Right lobe of liver (tissue), 6 donors: ENCODE measurements around the gene LIF. TPM values are rescaled to one million over a fixed set of nuclear protein-coding genes. Genes with fewer than 3 reads are reported as not detected.

Experiments
- ATAC-seq, 4 donors: fragments of 200-7000 bp; cut with Tn5 transposase; one replicate each; pipeline ENCODE4 v1.9.1; 2020; ENCODE audit warnings: mild to moderate bottlenecking in 4 of 4, moderate library complexity in 4 of 4
- DNase-seq, 3 donors: peaks; one replicate each; pipeline ENCODE4 v3.0.0-alpha.2; 2020
- H3K27ac ChIP-seq, 3 donors: fragments of 200-600 bp; one replicate each; pipeline ENCODE4 v1.8.0; 2022
- H3K27me3 ChIP-seq, 2 donors: fragments of 200-600 bp; one replicate each; pipeline ENCODE4 v1.8.0; 2022
- H3K36me3 ChIP-seq, 4 donors: fragments of 200-600 bp; sonication (generic) in 1 of 4; one replicate each; pipeline versions ENCODE4 v1.5.1 to v1.8.0; 2017 to 2022; ENCODE audit warnings: control low read depth in 1 of 4
- H3K4me1 ChIP-seq, 4 donors: fragments of 200-600 bp; sonication (generic) in 1 of 4; one replicate each; pipeline versions ENCODE4 v1.5.1 to v1.8.0; 2017 to 2022; ENCODE audit warnings: control low read depth in 1 of 4
- H3K4me3 ChIP-seq, 3 donors: fragments of 200-600 bp; one replicate each; pipeline ENCODE4 v1.8.0; 2022
- H3K9me3 ChIP-seq, 4 donors: fragments of 200-600 bp; sonication (generic) in 1 of 4; one replicate each; pipeline versions ENCODE4 v1.5.1 to v1.8.0; 2017 to 2022; ENCODE audit warnings: control low read depth in 1 of 4
- POLR2A ChIP-seq: fragments of 450-650 bp; IDR thresholded peaks from one replicate; pipeline ENCODE4 v1.6.1; 2017; ENCODE audit warnings: antibody characterized with exemption, mild to moderate bottlenecking
- WGBS: methylation state at CpG from one replicate; pipeline ENCODE4 v1.1.6; 2018; ENCODE audit warnings: low coverage, low lambda C conversion rate; ENCODE audit not compliant: insufficient coverage; ENCODE audit errors: missing lambda C conversion rate; 5-methylcytosine and 5-hydroxymethylcytosine counted together
- intact Hi-C, 2 donors: fragments of 100-400 bp; cut with DNase I; formaldehyde crosslinking; loops; one replicate each; pipeline versions ENCODE4 v1.11.2 to v1.14.1; 2022
- total RNA-seq, 6 experiments: library from RNA; depleted of rRNA in 2 of 6; stranded (reverse); fragments of >200 nt in 2 of 6; fragmentation: NEBNext Ultra II Directional in 3 of 6; extraction: Animal tissue kit (Norgen Biotek cat#: 25700) in 3 of 6; gene quantifications; one replicate each; pipeline versions ENCODE4 v1.1.0 to v1.2.4, GENCODE V29; 2016 to 2023
- TF ChIP-seq, protein P1 (sequence below), 4 donors: fragments of 200-600 bp in 3 of 4; fragments of 450-650 bp in 1 of 4; IDR thresholded peaks; one replicate each; pipeline versions ENCODE4 v1.5.1 to v1.8.0; 2016 to 2022; ENCODE audit warnings: antibody characterized with exemption in 4 of 4, mild to moderate bottlenecking in 2 of 4
- donor health status: DM: no; HTN: yes; CAD: no.
- donor health status: DM: no; HTN: no; CAD: no.
- donor health status: DM: no; HTN: no; CAD: no.
- donor health status: DM: no; HTN: yes; CAD: no.
- donor health status: DM: no; HTN: yes; CAD: no.

Gene LIF
- total RNA-seq, 6 experiments from 2014 or later, result 0.15 to 2.0 (median 1.6) TPM; not detected in 2

DNA sequence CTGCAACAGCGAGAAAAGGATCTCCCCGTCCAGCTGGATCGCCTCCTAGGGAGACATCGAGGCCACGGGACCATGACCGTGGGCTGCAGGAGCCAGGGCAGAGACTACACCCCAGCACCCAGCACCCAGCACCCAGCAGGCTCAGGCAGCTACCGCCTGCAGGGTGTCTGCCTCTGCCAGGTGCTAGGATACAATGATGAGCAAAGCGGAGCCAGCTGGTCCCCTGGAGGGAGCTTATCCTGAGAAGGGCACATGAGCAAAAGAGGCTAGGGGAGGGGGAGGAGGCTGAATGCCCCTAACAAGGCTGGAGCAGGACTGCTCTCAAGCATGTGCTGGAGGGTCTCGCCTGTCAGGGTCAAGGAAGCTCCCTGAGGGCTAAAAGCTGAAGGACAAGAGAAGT is 47.5 kb upstream of the LIF start:
- no peak overlapping the region for H3K27ac ChIP-seq

DNA sequence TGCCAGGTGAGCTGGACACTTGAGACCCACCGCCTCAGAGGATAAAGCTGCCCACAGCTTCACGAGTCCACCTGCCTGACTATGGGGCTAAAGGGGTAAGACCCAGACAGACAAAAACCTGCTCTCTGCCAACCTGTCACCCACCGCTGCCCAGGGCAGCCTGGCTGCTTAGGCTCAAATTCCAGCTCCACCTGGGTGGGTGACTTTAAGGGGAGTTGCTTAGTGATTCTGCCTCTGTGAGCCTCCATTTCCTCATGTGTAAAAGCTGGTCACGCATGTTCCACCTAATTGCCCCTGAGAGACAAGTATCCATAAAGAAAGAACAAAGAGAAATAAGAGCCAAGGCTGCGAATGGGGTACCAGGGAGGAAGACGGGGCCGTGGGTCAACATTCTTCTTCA is 46.5 kb upstream of the LIF start:
- WGBS, result 96% methylated on average over 3 of the region's 7 CpGs
- Histone ChIP-seq H3K36me3 (peaks cover 0 to 50% (median 6%) of the 10 kb centered on the region in 4 donors), H3K27ac (no peak overlapping the region), H3K4me3 (no peak overlapping the region), H3K4me1 (peaks cover 0 to 30% (median 18%) of the 10 kb centered on the region in 4 donors), H3K9me3 (no peaks in the 10 kb centered on the region), H3K27me3 (no peaks in the 10 kb centered on the region)
- no peak for DNase-seq
- no peak for ATAC-seq
- TF ChIP-seq, protein P1, sequence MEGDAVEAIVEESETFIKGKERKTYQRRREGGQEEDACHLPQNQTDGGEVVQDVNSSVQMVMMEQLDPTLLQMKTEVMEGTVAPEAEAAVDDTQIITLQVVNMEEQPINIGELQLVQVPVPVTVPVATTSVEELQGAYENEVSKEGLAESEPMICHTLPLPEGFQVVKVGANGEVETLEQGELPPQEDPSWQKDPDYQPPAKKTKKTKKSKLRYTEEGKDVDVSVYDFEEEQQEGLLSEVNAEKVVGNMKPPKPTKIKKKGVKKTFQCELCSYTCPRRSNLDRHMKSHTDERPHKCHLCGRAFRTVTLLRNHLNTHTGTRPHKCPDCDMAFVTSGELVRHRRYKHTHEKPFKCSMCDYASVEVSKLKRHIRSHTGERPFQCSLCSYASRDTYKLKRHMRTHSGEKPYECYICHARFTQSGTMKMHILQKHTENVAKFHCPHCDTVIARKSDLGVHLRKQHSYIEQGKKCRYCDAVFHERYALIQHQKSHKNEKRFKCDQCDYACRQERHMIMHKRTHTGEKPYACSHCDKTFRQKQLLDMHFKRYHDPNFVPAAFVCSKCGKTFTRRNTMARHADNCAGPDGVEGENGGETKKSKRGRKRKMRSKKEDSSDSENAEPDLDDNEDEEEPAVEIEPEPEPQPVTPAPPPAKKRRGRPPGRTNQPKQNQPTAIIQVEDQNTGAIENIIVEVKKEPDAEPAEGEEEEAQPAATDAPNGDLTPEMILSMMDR (IDR thresholded peaks at IDR 0.05), result no peak
- TF ChIP-seq POLR2A, result no peak
- intact Hi-C loops, result no loop called here

More for the DNA sequence above, 47.5 kb upstream of the LIF start:
- Histone ChIP-seq H3K9me3 (no peaks in the 10 kb centered on the region), H3K27me3 (no peaks in the 10 kb centered on the region), H3K4me1 (peaks cover 0 to 23% (median 14%) of the 10 kb centered on the region in 4 donors), H3K4me3 (no peak overlapping the region), H3K36me3 (peaks cover 0 to 59% (median 11%) of the 10 kb centered on the region in 4 donors)
- intact Hi-C loops, result no loop called here
- WGBS, result 77% methylated on average over 3 of the region's 9 CpGs
- no peak for ATAC-seq
- TF ChIP-seq, protein P1 (IDR thresholded peaks at IDR 0.05), result no peak
- TF ChIP-seq POLR2A, result no peak
- DNase-seq, result no peak

DNA sequence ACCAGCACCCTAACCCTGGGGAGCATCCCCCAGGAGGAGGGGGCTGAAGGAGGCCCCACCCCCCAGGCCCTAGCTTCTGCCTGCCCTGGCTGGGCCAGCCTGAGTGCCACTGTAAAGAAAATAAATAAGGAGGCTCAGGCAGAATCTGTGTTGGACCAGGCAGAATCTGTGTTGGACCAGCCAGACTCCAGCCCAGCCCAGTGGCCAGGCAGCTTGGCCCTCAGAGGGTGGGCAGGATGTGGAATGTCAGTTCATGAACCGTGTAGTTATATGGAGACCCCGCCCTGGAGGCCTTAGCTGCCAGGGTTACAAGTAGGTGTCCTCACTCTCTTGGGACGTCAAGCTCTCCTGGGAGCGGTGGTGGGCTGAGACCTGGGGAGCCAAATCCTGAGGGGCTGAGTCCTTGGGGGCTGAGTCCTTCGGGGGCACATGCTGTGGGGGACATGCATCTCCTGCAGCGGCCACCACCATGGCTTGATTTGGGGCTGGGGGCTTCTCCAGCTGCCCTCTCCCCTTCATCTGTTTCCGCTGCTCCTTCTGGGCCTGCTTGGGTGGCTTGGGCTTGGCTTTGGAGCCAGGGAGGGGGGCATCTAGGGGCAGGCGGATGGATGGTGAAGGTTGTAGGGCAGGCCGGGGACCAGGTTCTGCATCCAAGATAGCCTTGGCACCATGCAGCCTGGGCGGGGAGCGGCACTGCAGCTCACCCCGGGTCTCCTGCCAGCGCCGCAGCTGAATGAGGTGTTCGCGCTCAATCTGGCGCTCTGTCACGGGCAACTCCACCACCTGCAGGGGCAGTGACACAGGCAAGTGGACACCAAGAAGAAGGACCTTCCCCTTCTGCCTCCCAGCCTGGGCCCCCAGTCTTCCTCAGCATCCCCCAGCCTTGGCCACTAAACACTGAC is 45.8 kb upstream of the LIF start:
- no peaks in the 10 kb centered on the region for H3K27me3 ChIP-seq
- WGBS, result no CpG with 5 or more reads among the region's 18 CpGs
- peaks cover 0 to 35% (median 19%) of the 10 kb centered on the region in 4 donors for H3K4me1 ChIP-seq
- peaks cover 0 to 48% (median 5%) of the 10 kb centered on the region in 4 donors for H3K36me3 ChIP-seq
- no peaks in the 10 kb centered on the region for H3K9me3 ChIP-seq
- H3K27ac ChIP-seq, result peak overlapping the region; percentile 39 to 75 (median 68)
- no peak for ATAC-seq
- TF ChIP-seq POLR2A, result no peak
- TF ChIP-seq, protein P1 (IDR thresholded peaks at IDR 0.05), result no peak
- no peak overlapping the region for H3K4me3 ChIP-seq
- intact Hi-C loops, result no loop called here
- no peak for DNase-seq

DNA sequence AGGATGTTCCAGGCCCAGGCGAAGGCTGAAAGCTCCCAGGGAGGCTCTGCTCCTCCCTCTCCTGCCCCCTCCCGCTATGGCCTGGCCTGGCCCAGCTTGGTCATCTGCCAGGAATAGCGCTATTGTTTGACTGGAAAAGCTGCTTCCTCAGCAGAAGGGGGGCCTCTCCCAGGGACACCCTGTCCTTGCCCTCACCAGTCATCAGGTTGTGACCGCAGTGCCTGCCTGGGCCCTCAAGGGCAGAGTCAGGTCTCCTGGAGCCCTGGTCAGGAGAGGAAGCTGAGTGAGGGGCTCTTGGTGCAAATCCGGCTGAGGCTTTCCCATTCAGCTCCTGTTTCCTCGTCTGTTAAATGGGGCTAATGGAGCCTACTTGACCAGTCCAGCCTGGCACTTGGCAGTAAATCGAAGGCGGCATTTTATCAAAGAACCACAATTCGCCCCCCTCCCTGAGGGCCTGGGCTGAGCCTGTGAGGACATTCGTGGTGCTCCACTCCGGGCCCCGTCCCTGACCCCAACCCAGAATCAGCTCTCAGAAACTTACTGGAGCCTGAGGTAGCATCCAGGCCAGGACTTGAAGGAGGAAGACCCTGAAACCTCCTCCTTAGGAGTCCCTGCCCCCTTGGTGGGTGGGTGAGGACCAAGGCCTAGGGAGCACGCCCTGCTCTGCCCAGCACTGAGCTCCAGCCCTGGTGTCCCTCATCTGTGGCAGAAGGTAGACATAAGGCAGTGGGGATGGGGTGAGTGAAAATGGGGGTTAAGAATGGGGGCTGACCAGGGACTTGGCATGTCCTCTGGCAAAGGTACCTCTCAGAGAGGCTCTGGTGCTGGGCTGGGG is 44.7 kb upstream of the LIF start:
- Histone ChIP-seq H3K9me3 (no peaks in the 10 kb centered on the region), H3K4me3 (no peak overlapping the region), H3K27me3 (no peaks in the 10 kb centered on the region), H3K27ac (peak overlapping the region; percentile 44 to 75 (median 68)), H3K4me1 (peaks cover 0 to 35% (median 19%) of the 10 kb centered on the region in 4 donors), H3K36me3 (peaks cover 0 to 38% (median 5%) of the 10 kb centered on the region in 4 donors)
- no peak for TF ChIP-seq POLR2A
- TF ChIP-seq, protein P1 (IDR thresholded peaks at IDR 0.05), result no peak
- 21% methylated on average over 3 of the region's 13 CpGs for WGBS
- DNase-seq, result peak; percentile 83 to 92 (median 88)
- intact Hi-C loops, result no loop called here
- peak; percentile 28 to 46 (median 32) for ATAC-seq
